GM04503 (cell line): ENCODE measurements around the gene PPM1L.
A peak's percentile ranks its signal among the peaks of the same experiment; 100 is the strongest.

ENCODE experiments used
- DNase-seq: peaks from one replicate; pipeline ENCODE4 v3.0.0-alpha.2; 2012; ENCODE audit warnings: low read depth

Gene PPM1L

GRCh38 chr3:160856450-160856849, 100.4 kb downstream of the PPM1L start:
- no peak for DNase-seq

GRCh38 chr3:160857476-160858119, 101.6 kb downstream of the PPM1L start:
- no peak for DNase-seq

- DNase-seq, result no peak
These were observed 104.3 kb downstream of the PPM1L start for GRCh38 chr3:160860346-160860745.

DNA sequence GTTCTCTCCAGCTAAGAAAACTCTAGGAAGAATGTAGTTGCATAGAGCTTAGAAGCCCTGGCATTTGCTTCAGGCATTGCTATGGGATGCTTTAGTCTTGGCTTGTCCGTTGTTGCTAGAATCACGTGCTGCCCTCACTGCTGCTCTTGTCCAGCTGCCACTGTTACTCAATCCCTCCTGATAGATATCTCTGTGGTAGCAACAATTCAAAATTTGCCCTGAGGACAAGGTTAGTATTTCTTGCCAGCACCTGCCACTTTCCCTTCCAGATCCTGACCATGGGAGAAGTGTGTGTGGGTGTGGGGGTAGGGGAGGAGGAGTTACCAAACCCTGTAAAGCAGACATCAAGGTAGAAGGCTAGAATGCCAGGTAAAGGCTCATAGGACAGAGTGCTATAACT, 113.8 kb downstream of the PPM1L start:
- DNase-seq, result no peak

GRCh38 chr3:160870327-160870726, 114.3 kb downstream of the PPM1L start:
- DNase-seq, result no peak

DNA sequence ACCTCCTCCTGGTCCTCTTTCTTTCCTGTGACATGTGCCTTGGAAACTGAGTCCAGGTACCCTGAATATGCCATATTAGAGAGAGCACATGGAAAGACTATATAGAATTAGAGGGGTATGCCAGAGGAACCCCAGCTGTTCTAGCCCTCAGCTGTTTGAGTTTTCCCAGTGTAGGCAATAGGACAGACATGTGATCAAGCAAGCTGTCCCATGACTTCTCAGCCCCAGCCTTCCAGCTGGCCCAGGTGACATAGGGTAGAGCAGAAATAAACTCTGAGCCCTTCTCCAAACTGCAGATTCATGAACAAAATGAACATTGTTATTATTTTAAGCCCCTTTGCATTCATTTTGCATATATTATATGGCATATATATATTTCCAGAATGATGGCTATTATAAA, 118.7 kb downstream of the PPM1L start:
- DNase-seq, result no peak

DNA sequence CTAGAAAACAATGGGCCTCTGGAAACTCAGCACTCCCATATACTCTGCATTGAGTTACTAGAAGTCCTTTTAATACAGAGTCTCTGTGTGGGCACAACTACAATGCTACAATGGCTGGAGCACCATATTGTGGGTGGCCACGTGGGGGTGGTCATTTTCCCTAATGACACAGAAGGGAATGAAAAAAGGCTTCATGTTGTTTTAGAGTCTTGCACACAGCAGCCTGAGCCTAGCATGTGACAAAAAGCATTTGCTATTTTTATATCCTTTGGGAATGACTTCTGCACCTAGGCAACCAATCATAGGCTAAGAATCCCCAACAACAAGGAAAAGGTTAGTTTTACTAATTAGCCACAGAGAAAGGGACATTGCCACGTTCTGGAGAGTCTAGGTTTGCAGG, 120.6 kb downstream of the PPM1L start:
- no peak for DNase-seq

GRCh38 chr3:160879859-160880258, 123.8 kb downstream of the PPM1L start:
- no peak for DNase-seq

- no peak for DNase-seq
These were observed 127.3 kb downstream of the PPM1L start for GRCh38 chr3:160883373-160883772.

GRCh38 chr3:160885791-160886286, 129.8 kb downstream of the PPM1L start:
- no peak for DNase-seq

GRCh38 chr3:160886421-160886820, 130.4 kb downstream of the PPM1L start:
- no peak for DNase-seq

- no peak for DNase-seq
These were observed 137.2 kb downstream of the PPM1L start for GRCh38 chr3:160893207-160893606.

DNA sequence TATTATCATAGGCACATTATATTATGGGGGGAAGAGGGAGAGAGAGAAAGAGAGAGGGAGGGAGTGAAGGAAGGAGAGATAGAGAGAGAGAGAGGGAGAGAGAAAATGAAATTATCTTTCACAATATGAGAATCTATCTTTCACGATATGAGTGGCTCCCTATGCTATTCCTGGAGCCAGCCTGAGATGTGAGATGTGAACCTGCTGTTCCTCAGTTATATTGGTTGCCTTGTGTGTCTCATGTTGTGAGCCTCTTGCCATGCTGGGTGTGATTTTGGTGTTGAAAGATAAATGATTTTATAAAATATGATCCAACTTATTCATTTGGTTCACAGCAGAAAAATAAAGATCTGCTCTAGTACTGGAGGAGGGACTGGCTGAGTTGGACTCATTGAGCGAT, 148.7 kb downstream of the PPM1L start:
- DNase-seq, result no peak

- DNase-seq, result no peak
These were observed 150.6 kb downstream of the PPM1L start for GRCh38 chr3:160906646-160907045.

DNA sequence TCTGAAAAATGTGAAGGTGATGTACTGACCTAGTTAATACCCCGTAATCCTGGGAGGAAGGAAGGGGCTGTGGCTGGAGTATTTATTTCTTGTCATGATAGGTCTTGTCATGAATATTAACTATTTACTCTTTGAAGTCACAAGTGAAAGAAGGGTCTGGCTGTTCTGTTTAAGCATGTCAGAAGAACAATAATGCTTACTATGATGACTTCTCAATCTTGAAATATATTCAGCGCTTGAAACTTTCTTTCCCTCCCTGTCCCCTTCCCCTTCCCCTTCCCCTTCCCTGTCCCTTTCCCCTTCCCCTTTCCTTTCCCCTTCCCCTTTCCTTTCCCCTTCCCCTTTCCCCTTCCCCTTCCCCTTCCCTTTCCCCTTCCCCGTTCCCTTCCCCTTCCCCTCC, 153.9 kb downstream of the PPM1L start:
- DNase-seq, result no peak

- no peak for DNase-seq
These were observed 155.4 kb downstream of the PPM1L start for GRCh38 chr3:160911411-160911810.

DNA sequence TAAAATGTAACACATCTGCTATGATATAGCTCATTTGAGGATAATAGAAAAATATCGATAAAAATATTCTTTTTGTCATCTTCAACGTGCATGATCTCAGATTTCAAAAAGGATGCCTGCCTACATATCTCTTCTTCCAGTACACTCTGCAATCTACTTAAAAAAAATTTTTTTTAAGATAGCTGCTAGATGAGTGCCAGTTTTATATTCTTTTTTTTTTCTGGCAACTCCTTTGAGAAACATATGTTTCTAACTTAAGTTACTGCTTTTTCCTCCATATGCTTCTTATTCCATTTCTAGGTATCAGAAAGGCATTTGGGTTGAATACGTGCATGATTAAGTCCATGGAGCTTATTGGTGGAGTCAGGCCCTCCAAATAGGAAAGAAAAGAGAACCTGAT, 160.4 kb downstream of the PPM1L start:
- no peak for DNase-seq

GRCh38 chr3:160919942-160920341, 163.9 kb downstream of the PPM1L start:
- no peak for DNase-seq

- DNase-seq, result no peak
These were observed 165.1 kb downstream of the PPM1L start for GRCh38 chr3:160921020-160921635.

DNA sequence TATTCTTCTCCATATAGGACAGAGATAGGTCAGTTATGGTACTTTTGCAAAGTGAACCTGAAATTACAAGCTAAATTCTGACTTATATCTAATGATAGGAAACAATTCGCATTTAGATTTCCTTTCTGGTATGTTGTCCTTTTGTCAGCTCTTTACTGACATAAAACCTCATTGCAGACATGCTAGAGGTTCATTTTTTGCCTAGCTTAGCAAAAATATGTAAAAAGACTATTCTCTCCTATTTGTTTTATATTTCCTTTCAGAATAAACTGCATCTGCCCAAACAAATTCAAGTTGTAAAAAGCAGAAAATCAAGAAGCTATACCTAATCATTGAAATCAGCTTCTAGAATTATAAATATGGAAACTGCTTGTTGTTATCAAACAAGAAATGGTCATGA, 168.7 kb downstream of the PPM1L start:
- no peak for DNase-seq

GRCh38 chr3:160927620-160928019, 171.6 kb downstream of the PPM1L start:
- DNase-seq, result no peak

GRCh38 chr3:160928183-160928726, 172.2 kb downstream of the PPM1L start:
- DNase-seq, result no peak

DNA sequence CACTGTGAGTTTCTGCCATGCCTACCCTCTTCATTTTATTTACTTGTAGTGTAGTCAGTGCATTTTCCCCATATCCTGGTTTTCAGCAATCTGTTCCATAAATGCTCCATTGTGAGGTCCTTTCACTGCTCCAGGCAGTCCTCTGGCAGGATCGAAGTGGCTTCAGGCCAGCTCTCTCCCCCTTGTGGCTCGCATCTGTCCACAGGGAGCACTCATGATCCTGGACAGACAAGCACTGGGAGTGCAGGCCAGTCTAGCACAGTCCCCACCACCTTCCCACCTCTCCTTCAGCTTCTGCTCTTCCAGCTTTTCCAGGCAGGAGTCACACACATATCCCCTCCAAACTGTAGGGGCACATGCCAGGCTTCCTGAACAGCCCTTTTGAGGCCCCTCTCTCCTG, 173.6 kb downstream of the PPM1L start:
- no peak for DNase-seq

DNA sequence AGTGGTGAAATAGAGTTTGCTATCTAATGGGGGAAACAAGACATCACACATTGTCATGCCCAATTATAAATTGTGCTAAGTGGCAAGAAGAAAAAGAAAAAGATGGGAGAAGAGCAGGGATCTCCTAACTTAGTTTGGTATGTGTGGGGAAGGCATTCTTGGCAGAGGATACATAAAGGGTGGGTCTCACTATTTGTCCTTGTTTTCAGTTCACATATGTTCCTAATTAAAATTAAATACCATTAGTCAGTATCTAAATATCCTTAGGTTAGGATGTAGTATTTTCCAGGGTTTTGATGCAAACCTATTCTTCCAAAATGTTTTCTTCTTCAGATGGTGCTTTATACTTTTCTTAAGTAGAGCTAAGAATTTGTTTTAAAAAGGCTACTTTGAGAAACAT, 175.4 kb downstream of the PPM1L start:
- peak; percentile 7 for DNase-seq
